Cardiac muscle cell (in vitro differentiated cells and primary cell): ENCODE data around the gene SCYL3. TPM values are rescaled to one million over a fixed set of nuclear protein-coding genes. Genes with fewer than 3 reads are reported as not detected.

Experiments used
- DNase-seq, 2 donors: peaks; one replicate each; pipeline versions ENCODE4 v3.0.0 to v3.0.0-alpha.2; 2010 to 2017; ENCODE audit warnings: low read depth in 1 of 2, low spot score in 1 of 2
- H3K27ac ChIP-seq: fragments of 200-600 bp; sonication (generic); 2 replicates; pipeline ENCODE4 v1.5.1; 2016
- H3K27me3 ChIP-seq: fragments of 200-600 bp; sonication (generic); 2 replicates; pipeline ENCODE4 v1.6.0; 2016; ENCODE audit warnings: control low read depth
- H3K36me3 ChIP-seq: fragments of 200-600 bp; sonication (generic); 2 replicates; pipeline ENCODE4 v1.5.1; 2016; ENCODE audit warnings: control low read depth
- H3K4me1 ChIP-seq: fragments of 200-600 bp; sonication (generic); 2 replicates; pipeline ENCODE4 v1.8.1; 2017; ENCODE audit warnings: low read depth, mild to moderate bottlenecking, mixed run types
- H3K4me3 ChIP-seq: fragments of 200-600 bp; sonication (generic); 2 replicates; pipeline ENCODE4 v1.5.1; 2016; ENCODE audit warnings: mild to moderate bottlenecking
- H3K9me3 ChIP-seq: fragments of 200-600 bp; sonication (generic); 2 replicates; pipeline ENCODE4 v1.5.1; 2017; ENCODE audit warnings: low read depth, mild to moderate bottlenecking, control low read depth
- CTCF ChIP-seq: IDR thresholded peaks from 2 replicates; pipeline ENCODE4 v1.5.1; 2012; ENCODE audit warnings: low read depth, mild to moderate bottlenecking, low read length
- polyA plus RNA-seq: library from polyadenylated mRNA; unstranded; fragments of >200 nt; fragmentation: Nextera tagmentation; extraction: Ambion mirVana; gene quantifications from 2 replicates; pipeline ENCODE4 v1.2.1, GENCODE V29; 2016
- total RNA-seq: library from RNA; depleted of rRNA; stranded (reverse); fragments of >200 nt; gene quantifications from 2 replicates; pipeline ENCODE4 v1.2.3, GENCODE V29; 2016

SCYL3 gene
- total and polyA plus RNA-seq, 2 experiments from 2014 or later: 4.6 to 9.4 TPM

DNA sequence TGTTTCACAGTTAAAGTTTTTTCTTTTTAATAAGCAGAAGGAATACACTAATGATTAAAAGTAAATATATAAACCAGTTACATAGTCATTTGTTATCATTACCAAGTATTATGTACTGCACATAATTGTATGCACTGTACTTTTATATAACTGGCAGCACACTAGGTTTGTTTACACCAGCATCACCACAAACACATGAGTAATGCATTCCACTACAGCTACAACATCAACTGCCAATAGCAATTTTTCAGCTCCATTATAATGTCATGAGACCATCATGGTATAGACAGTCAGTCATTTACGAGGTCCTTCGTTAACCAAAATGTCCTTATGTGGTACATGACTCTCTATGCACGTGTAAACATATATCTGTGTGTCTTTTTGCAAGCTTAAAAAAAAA is 35.2 kb downstream of the SCYL3 start:
- H3K27me3 ChIP-seq: no peaks in the 10 kb centered on the region
- H3K27ac ChIP-seq: no peak overlapping the region
- no peaks in the 10 kb centered on the region for H3K9me3 ChIP-seq
- no peak for DNase-seq
- H3K4me3 ChIP-seq: no peak overlapping the region
- TF ChIP-seq CTCF: no peak
- H3K36me3 ChIP-seq: peaks cover 60% of the 10 kb centered on the region
- H3K4me1 ChIP-seq: peaks cover 5% of the 10 kb centered on the region

DNA sequence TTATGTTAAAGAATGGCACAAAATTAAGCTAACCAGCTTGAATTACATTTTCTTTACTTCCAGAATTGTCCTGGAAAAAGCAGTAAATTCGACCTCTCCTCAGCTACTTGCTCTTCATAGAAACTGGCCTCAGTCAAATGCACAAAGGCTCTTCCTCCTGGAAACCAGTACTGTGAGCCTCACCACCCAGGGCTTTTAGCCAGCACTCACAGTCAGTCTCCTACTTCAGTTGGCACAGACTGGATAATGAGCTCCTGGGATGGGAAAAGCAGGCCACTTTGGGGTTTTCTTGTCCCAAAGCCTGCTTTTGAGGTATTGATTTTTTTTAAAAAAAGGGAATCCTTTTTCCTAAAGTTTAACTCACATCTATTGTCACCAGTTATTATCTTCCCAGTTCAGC is 40.4 kb downstream of the SCYL3 start:
- peaks cover 67% of the 10 kb centered on the region for H3K36me3 ChIP-seq
- TF ChIP-seq CTCF: no peak

GRCh38 chr1:169849346-169850022 is 44.2 kb downstream of the SCYL3 start:
- Histone ChIP-seq H3K4me1 (no peaks in the 10 kb centered on the region), H3K27me3 (no peaks in the 10 kb centered on the region), H3K9me3 (no peaks in the 10 kb centered on the region), H3K27ac (peak overlapping the region; percentile 16), H3K36me3 (peaks cover 55% of the 10 kb centered on the region), H3K4me3 (no peak overlapping the region)
- no peak for TF ChIP-seq CTCF
- DNase-seq: no peak

More for the DNA sequence above, 40.4 kb downstream of the SCYL3 start:
- no peaks in the 10 kb centered on the region for H3K27me3 ChIP-seq
- no peaks in the 10 kb centered on the region for H3K9me3 ChIP-seq
- H3K4me3 ChIP-seq: no peak overlapping the region
- no peak for DNase-seq
- no peaks in the 10 kb centered on the region for H3K4me1 ChIP-seq
- H3K27ac ChIP-seq: no peak overlapping the region

GRCh38 chr1:169848456-169848855 is 45.2 kb downstream of the SCYL3 start:
- H3K4me3 ChIP-seq: no peak overlapping the region
- peaks cover 45% of the 10 kb centered on the region for H3K36me3 ChIP-seq
- TF ChIP-seq CTCF: no peak
- H3K9me3 ChIP-seq: no peaks in the 10 kb centered on the region
- DNase-seq: no peak
- no peaks in the 10 kb centered on the region for H3K4me1 ChIP-seq
- H3K27me3 ChIP-seq: no peaks in the 10 kb centered on the region
- H3K27ac ChIP-seq: no peak overlapping the region

- Histone ChIP-seq H3K9me3 (no peaks in the 10 kb centered on the region), H3K27ac (no peak overlapping the region), H3K36me3 (peaks cover 24% of the 10 kb centered on the region), H3K4me3 (no peak overlapping the region), H3K4me1 (peaks cover 4% of the 10 kb centered on the region), H3K27me3 (no peaks in the 10 kb centered on the region)
- DNase-seq: no peak
- TF ChIP-seq CTCF: no peak
Measured at GRCh38 chr1:169844941-169845608, 48.6 kb downstream of the SCYL3 start.
